Esophagus muscularis mucosa (tissue), 3 donors: Measurements from ENCODE around the gene PSMD8.

Experiments
- POLR2A ChIP-seq: fragments of 450-650 bp; IDR thresholded peaks from one replicate; pipeline ENCODE4 v1.6.1; 2017; ENCODE audit warnings: antibody characterized with exemption, moderate library complexity, mild to moderate bottlenecking, low read depth
- POLR2AphosphoS5 ChIP-seq, 2 donors: sonication (generic); formaldehyde crosslinking; IDR thresholded peaks; one replicate each; pipeline ENCODE4 v1.6.1; 2017; ENCODE audit warnings: antibody characterized with exemption in 2 of 2
- TF ChIP-seq, protein P1 (sequence below), 3 experiments: fragments of 200-600 bp in 2 of 3; fragments of 450-650 bp in 1 of 3; sonication (generic) in 2 of 3; IDR thresholded peaks; one replicate each; pipeline ENCODE4 v1.5.1; 2017 to 2019; ENCODE audit warnings: antibody characterized with exemption in 3 of 3, mild to moderate bottlenecking in 2 of 3, moderate library complexity in 1 of 3

- TF ChIP-seq POLR2A (no peak), POLR2AphosphoS5 (IDR thresholded peaks at IDR 0.05) (no peak)
- TF ChIP-seq, protein P1, sequence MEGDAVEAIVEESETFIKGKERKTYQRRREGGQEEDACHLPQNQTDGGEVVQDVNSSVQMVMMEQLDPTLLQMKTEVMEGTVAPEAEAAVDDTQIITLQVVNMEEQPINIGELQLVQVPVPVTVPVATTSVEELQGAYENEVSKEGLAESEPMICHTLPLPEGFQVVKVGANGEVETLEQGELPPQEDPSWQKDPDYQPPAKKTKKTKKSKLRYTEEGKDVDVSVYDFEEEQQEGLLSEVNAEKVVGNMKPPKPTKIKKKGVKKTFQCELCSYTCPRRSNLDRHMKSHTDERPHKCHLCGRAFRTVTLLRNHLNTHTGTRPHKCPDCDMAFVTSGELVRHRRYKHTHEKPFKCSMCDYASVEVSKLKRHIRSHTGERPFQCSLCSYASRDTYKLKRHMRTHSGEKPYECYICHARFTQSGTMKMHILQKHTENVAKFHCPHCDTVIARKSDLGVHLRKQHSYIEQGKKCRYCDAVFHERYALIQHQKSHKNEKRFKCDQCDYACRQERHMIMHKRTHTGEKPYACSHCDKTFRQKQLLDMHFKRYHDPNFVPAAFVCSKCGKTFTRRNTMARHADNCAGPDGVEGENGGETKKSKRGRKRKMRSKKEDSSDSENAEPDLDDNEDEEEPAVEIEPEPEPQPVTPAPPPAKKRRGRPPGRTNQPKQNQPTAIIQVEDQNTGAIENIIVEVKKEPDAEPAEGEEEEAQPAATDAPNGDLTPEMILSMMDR (IDR thresholded peaks at IDR 0.05), result no peak
These were observed 11.5 kb downstream of the PSMD8 start for GRCh38 chr19:38385804-38386257.
